B cell (primary cell): ENCODE data around the gene PHLDB1.

Source experiments
- EZH2 ChIP-seq: IDR thresholded peaks from 2 replicates; pipeline ENCODE4 v1.6.1; 2012; ENCODE audit warnings: borderline replicate concordance, low read depth, mild to moderate bottlenecking, moderate library complexity, low read length; ENCODE audit not compliant: insufficient read depth, poor library complexity, severe bottlenecking
- TF ChIP-seq, protein P1 (sequence below): fragments of 200-600 bp; IDR thresholded peaks from one replicate; pipeline ENCODE4 v1.8.0; 2022; ENCODE audit warnings: antibody characterized with exemption, mild to moderate bottlenecking

DNA sequence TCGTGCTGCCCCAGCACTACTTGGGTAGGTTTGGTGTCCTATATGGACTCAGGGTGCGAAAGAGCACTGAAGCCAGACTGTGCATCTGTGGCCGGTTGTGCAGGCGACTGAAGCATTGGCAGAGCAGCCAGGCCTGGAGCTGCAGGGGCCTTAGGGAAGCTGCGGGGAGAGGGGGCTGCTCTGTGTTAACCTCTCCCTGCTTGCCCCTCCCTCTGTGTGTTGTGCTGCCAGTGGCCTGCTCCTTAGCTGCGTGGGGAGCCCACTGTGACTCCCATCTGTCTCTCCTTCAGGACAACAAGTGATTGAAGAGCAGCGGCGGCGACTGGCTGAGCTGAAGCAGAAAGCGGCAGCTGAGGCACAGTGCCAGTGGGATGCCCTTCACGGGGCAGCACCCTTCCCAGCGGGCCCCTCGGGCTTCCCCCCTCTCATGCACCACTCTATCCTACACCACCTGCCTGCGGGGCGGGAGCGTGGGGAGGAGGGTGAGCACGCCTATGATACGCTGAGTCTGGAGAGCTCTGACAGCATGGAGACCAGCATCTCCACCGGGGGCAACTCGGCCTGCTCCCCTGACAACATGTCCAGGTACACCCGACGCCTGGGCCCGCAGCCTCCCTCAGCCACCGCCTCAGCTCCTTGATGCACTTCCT lies 37.8 kb downstream of the PHLDB1 start:
- TF ChIP-seq, protein P1, sequence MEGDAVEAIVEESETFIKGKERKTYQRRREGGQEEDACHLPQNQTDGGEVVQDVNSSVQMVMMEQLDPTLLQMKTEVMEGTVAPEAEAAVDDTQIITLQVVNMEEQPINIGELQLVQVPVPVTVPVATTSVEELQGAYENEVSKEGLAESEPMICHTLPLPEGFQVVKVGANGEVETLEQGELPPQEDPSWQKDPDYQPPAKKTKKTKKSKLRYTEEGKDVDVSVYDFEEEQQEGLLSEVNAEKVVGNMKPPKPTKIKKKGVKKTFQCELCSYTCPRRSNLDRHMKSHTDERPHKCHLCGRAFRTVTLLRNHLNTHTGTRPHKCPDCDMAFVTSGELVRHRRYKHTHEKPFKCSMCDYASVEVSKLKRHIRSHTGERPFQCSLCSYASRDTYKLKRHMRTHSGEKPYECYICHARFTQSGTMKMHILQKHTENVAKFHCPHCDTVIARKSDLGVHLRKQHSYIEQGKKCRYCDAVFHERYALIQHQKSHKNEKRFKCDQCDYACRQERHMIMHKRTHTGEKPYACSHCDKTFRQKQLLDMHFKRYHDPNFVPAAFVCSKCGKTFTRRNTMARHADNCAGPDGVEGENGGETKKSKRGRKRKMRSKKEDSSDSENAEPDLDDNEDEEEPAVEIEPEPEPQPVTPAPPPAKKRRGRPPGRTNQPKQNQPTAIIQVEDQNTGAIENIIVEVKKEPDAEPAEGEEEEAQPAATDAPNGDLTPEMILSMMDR, result no peak
- TF ChIP-seq EZH2, result no peak
